NCI-H1417 treated with DMSO at 0.1 percent for 48 hours (cell line): ENCODE data around the gene CZIB.
"Not testable (repeated sequence)": the region's sequence is repeated elsewhere in the genome, so short reads cannot be mapped to it uniquely, and the experiment has no call there.

ENCODE experiments used
- DNase-seq: peaks from one replicate; lab custom pipeline; 2025; lab: John Stamatoyannopoulos, UW

Gene CZIB

GRCh38 chr1:53238197-53239155 lies 18.0 kb upstream of the CZIB start, which contains the start of gene MAGOH:
TSS of gene MAGOH (minus strand) at chr1:53238518. CDS start at chr1:53238448, 70 bp downstream.
- DNase-seq, result peak; percentile 71

GRCh38 chr1:53237638-53238037 lies 17.2 kb upstream of the CZIB start:
- no peak for DNase-seq

DNA sequence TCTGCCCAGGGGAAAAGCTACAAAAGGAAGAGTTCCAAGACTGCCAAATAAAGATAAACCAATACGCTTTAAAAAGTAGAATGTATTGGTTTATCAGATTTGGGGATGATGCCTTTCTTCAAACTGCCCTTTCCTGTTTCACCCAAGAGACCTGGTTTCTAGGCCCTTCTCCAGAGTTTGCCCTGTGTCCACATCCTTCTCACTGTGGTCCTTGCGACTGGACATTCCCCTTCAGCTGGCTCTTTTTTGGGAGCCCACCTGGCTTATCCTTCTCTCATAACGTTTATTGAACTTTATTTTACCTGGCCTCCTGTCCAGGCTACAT lies 490 bp upstream of the CZIB start:
- no peak for DNase-seq

DNA sequence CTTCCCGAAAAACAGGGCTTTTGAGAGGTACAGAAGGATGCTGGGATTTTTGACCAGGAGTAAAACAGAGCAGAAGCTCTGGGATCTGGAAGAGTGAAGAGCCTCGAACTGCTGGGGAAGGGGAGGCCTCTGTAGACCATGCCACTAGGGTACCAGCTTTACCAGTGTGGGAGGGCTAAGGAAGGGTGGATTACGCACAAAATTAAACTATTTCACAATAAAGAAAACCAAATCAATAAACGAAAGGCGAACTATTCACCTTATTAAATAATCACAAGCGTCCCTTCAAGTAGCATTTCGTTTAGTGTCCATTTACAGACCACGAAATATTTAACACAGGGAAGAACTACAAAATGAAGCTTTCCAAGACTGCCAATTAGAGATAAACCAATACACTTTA lies 723 bp downstream of the CZIB start:
- no peak for DNase-seq

GRCh38 chr1:53218201-53218600 lies 2.2 kb downstream of the CZIB start:
- DNase-seq, result no peak

DNA sequence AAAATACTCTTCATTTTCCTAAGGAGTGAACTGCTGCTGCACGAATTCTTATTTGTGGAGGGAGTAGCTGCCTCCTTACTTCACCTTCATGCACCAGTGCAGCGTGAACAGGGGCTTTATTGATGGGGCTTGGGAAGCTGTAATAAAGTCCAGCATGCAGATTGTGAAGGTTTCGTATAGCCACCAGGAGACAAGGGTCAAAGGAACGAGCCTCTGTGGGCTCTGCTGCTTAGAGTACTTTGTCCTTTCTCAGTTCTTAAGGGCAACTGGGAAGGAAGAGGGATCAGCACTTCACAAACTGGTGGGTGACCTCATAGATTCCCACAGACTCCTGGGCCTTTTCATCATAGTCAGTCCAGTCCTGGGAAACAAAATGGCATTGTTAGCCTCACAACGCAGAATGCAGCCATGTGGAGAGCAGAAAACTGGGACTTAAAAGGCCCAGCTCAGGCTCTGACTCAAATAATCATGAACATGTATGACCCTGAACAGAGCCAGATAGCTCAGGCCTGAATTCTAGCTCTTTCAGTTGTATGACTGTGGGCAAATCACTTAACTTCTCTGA lies 6.0 kb downstream of the CZIB start:
- DNase-seq, result no peak

DNA sequence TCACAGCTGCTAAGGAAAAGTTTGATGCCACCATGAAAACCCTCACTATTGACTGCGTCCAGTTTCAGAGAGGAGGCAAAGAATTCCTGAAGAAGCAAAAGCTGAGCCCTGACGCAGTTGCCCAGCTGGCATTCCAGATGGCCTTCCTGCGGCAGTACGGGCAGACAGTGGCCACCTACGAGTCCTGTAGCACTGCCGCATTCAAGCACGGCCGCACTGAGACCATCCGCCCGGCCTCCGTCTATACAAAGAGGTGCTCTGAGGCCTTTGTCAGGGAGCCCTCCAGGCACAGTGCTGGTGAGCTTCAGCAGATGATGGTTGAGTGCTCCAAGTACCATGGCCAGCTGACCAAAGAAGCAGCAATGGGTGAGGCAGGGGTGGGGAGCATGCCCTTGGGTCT lies 9.5 kb downstream of the CZIB start:
- no peak for DNase-seq

DNA sequence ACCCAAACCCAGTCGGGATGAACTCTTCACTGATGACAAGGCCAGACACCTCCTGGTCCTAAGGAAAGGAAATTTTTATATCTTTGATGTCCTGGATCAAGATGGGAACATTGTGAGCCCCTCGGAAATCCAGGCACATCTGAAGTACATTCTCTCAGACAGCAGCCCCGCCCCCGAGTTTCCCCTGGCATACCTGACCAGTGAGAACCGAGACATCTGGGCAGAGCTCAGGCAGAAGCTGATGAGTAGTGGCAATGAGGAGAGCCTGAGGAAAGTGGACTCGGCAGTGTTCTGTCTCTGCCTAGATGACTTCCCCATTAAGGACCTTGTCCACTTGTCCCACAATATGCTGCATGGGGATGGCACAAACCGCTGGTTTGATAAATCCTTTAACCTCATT lies 10.1 kb downstream of the CZIB start:
- DNase-seq, result no peak

DNA sequence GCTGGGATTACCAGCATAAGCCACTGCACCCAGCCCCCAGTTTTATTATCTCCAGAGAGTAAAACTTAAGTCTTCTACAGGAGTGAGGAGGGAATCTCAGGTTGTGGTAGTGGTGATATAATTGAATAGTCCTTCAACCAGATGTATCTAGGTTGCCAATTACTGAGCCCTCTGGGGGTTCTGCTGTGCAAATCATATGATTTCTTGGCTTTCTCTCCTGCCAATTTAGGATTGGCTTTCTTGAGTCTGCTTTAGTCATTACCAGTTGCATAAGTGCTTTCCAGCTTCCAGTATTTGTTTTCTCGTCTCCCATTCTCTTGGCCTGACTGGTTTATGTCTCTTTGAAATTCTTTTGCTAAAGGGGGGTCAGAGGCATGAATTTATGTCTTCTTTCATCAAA lies 12.7 kb downstream of the CZIB start:
- no peak for DNase-seq

GRCh38 chr1:53206735-53207379 lies 13.6 kb downstream of the CZIB start:
- DNase-seq, result no peak

DNA sequence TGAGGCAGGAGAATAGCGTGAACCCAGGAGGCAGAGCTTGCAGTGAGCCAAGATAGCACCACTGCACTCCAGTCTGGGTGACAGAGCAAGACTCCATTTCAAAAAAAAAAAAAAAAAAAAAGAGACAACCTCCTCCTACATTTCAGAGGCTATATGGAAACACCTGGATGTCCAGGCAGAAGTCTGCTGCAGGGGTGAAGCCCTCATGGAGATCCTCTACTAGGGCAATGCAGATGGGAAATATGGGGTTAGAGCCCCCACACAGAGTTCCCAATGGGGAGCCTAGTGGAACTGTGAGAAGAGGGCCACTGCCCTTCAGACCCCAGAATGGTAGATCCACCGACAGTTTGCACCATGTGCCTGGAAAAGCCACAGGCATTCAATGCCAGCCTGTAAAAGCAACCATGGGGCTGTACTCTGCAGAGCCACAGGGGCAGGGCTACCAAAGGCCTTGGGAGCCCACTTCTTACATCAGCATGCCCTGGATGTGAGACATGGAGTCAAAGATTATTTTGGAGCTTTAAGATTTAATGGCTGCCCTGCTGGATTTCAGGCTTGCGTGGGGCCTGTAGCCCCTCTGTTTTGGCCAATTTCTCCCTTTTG lies 14.2 kb downstream of the CZIB start:
- DNase-seq, result not testable (repeated sequence)

- not testable (repeated sequence) for DNase-seq
These were observed 14.9 kb downstream of the CZIB start for GRCh38 chr1:53205496-53205895.

DNA sequence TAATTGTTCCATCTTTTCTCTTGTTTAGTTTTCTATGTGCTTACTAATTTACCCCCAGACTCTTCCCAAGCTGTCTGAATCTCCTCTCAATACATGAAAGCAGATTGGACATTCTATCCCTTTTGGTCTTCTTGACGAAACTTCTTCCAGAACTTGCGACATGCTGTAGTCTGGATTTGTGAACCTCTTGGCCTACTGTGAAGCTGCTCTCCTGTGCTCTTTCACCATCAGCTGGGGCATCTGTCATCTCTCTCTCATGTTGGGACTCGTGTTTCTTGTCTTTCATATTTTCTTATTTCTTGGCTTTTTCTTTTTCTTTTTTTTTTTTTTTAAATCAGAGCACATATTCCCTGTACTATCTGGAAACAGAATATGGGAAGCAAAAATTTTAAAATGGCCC lies 17.0 kb downstream of the CZIB start:
- no peak for DNase-seq

- DNase-seq, result no peak
These were observed 22.2 kb downstream of the CZIB start for GRCh38 chr1:53198241-53198651.

- DNase-seq, result no peak
These were observed 22.9 kb downstream of the CZIB start for GRCh38 chr1:53197291-53198200.

DNA sequence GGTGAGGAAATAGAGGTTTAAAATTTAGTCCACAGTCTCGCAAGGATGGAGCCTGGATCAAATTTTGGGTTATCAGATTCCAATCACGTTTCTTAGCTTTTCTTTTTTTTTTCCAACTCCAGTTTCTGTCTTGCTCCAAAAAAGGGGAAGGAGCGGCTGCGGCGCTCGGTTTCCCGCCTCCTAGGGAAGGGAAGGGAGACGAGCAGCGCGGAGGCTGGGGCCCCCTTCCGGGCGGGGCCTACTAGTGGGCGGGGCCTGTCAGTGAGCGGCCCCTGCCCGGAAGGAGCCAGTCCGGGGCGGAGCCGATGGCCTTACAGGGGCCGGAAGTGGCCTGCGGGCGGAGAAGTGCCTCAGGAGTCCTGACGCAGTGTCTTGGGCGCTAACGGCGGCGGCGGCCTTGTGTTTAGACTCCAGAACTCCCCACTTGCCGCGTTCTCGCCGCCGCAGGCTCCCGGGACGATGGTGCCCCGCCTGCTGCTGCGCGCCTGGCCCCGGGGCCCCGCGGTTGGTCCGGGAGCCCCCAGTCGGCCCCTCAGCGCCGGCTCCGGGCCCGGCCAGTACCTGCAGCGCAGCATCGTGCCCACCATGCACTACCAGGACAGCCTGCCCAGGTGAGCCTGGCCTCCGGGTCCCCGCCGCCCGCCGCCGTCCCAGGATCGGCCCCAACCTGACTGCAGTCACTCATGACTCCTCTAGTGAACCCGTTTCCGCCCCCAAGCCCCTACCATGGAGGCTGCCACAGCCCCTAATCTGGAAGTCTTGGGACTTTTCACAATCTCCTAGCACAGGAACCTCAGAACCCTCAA lies 23.7 kb downstream of the CZIB start, which contains the start of gene CPT2:
TSS of gene CPT2 (plus strand) at position 340 of the 806 bp plus-strand sequence. CDS start at position 460, 120 bp downstream.
- peak; percentile 53 for DNase-seq

DNA sequence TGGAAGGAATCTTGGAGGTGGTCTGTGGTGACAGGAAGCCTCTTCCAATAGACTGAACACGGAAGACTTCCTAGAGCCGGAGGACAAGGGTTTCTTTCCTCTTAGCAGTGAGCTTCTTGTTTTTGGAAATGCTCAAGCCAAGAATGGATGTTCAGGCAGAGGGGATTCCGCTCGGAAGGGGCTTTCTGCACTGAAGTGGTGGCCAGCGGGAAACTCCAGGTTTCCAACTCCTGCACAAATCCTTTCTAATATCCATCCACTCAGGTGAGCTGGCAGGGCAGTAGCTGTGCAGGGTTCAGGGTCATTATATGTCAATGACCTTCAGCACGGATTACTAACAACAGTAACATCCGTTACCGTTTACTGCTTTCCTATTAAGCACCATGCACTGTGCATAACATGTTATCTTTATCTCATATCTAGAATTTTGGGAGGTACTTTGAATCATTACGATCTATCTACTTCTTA lies 24.4 kb downstream of the CZIB start:
- DNase-seq, result no peak

DNA sequence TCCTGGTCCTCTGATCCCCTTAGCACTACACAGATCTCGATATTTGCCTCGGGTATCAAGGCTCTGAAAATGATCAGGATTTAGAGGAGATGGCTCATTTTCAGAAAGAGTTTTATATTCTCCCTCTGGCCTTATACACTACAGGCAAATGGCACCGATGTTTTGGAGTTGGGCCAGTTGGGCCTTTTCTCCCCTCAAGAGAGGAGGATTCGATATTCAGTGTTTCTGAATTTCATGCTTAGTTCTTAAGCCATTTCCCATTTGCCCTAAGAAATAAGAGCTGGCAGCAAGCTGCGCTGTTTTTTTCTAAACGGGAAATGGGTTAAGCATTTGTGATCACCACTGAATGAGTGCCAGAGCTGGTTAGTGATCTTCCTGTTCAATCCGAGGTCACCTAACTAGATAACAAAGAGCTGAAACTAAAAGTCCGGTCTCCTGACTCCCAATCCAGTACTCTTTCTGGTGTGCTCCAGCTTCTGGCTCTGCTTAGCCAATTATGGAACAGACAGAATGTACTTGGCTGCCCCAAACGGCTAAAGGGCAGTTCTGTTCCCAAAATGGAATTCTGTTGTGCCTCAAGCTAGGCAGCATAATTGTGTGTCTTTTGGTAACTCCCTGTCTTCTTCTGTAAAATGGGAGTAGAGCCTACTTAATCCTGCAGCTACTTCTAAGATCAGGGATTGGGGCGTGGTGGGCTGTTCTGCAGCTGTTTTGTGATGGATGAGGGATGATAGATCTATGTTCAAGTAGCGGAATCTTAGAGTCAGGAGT lies 25.0 kb downstream of the CZIB start:
- no peak for DNase-seq

DNA sequence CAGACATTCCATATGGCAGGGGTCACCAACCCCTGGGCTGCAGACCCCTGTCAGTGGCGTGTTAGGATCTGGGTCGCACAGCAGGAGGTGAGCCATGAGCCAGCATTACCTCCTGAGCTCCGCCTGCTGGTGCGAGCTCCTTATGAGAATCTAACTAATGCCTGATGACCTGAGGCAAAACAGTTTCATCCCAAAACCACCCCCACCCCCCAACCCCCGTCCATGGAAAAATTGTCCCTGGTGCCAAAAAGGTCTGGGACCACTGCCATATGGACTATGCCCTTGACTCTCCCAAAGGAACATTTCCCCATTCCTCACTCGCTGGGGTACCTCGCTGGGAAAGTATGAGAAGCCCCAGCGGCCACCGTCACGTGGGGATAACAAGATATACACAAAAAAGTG lies 30.2 kb downstream of the CZIB start:
- DNase-seq, result no peak

GRCh38 chr1:53189061-53189460 lies 31.4 kb downstream of the CZIB start:
- no peak for DNase-seq
